OCI-LY1 (cell line): ENCODE data around the gene ZP1.

Source experiments
- CTCF ChIP-seq: fragments of 200-600 bp; sonication (generic), shearing (Covaris generic); IDR thresholded peaks from 2 replicates; pipeline ENCODE4 v1.5.1; 2017; ENCODE audit warnings: mild to moderate bottlenecking, antibody characterized with exemption, low read length, moderate library complexity, mixed read lengths
- EZH2 ChIP-seq: fragments of 200-600 bp; sonication (generic), shearing (Covaris generic); IDR thresholded peaks from 2 replicates; pipeline ENCODE4 v1.8.0; 2017; ENCODE audit warnings: borderline replicate concordance, mixed run types, mild to moderate bottlenecking, antibody characterized with exemption, low read length, moderate library complexity, mixed read lengths

- TF ChIP-seq EZH2 (no peak), CTCF (no peak)
These were observed 8.2 kb downstream of the ZP1 start for GRCh38 chr11:60875366-60876167.
